ENCODE data around the gene TBC1D22A. TPM values are rescaled to one million over a fixed set of nuclear protein-coding genes. Genes with fewer than 3 reads are reported as not detected.

TBC1D22A gene
- total RNA-seq, 1 experiment from 2014 or later = 12.2 TPM

GRCh38 chr22:47195156-47195483 is 432.7 kb downstream of the TBC1D22A start:
- DNase-seq (ENCODE audit: low read depth) = no peak

- DNase-seq (ENCODE audit: low read depth) = no peak
Measured at GRCh38 chr22:47195484-47196165, 433.2 kb downstream of the TBC1D22A start.

- no peak for DNase-seq (ENCODE audit: low read depth)
Measured at GRCh38 chr22:47196166-47196849, 433.9 kb downstream of the TBC1D22A start.

DNA sequence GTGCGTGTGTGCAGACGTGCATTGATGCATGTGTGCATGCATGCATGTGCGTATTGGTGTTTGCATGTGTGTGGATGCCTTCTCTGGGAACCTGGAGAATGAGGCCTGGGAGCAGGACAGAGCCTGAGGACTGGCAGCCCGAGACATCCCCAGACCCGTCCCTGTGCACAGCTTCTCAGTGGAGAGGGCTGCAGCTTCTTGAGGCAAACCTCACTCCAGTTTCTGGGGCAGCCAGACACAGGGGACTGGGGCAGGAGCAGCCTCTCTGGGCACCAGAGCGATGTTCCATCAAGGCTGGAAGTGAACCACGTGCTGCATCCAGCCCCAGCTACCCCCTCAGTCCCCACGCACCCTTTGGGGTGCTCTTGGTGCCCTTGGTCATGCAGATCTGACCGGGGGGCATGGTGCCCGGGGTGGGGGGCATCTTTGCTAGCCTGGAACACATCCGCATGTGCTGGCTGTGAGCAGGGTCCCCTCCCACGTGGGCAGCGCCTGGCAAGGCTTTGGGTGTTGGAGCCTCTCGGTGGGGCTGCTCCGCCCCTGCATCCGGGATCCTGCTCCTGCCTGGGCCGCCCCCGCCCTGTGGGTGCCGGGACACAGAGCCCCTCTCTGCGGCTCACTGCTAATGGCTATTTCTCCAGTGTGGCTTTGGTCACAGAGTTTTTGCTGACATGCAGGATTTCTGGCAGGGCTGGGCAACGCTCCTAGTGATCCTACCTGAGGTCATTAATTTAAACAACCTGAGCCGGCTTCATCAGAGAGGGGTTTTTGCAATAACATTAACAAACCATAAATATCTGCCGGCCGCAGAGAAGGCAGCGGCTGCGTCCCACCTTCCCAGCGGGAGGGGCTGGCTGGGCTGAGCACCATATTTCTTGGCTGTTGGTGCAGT is 434.7 kb downstream of the TBC1D22A start:
- no peak for DNase-seq (ENCODE audit: low read depth)

GRCh38 chr22:47197773-47198500 is 435.5 kb downstream of the TBC1D22A start:
- DNase-seq (ENCODE audit: low read depth) = no peak

- no peak for DNase-seq (ENCODE audit: low read depth)
Measured at GRCh38 chr22:47198801-47199251, 436.4 kb downstream of the TBC1D22A start.

DNA sequence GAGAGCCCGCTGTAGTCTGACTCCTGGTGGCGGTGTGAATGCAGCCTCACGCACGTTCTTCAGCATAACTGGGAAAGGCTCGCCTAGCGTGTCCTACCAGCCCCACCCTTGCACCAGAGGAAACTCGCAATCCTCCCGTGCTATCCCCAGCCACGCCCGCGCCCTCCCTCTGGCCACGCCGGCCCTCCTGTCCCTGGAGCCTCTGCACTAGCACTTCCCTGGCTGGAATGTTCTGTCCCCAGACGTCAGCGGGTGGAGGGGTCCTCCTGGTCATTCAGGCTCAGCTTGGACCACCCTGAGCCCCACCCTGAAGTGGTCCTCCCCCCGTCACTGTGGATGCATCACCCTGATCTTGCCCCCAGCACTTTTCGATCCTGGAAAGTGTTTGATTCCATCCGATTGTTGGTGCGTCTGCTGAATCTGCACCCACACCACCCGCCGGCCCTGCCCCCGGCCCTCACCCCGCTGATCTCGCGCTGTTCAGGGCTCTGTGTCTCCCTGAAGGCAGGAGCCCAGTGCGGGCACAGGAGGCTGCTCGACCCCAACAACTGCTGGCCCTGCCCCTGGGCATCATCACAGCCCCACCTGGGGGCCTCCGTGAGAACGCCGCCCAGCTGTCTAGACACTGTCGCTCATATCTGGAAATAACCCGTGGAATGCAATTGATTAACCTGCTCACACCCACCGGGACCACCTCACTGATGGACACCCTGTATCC is 437.0 kb downstream of the TBC1D22A start:
- DNase-seq (ENCODE audit: low read depth) = no peak

GRCh38 chr22:47199979-47200272 is 437.5 kb downstream of the TBC1D22A start:
- no peak for DNase-seq (ENCODE audit: low read depth)

DNA sequence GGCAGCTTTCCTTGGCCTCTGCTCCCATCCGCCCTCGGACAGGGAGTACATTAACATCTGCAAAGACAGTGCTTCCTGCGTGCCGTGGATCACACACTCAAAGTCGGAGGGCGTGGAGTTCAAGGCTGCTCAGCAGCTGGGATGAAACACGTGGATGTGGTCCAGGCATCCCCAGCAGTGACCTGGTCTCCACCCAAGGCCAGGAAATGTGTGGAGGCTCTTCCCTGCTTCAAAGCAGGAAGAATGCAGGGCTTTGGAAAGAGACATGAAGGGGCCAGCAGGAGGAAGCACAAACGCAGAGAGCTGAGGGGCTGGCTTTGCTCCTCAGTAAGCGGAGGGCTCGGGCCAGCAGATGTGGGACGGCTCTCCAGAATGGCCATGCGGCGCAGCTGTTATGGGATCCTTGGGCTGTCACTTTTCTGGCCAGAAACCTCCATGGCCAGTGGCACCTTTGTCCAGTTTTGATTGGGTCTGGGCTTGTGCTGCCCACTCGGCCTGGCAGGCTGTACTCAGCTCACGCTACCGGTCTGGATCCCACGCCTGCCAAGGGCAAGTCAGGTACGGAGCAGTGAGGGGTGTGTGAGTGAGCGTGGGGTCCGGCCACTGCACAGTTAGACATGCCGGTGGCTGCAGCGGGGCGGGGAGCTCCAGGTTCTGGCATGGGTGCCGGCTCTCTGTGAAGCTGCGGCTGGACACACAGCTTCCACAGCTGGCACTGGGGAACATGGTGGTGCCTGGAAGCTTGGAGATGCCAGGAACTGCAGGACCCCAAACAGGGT is 438.0 kb downstream of the TBC1D22A start:
- no peak for DNase-seq (ENCODE audit: low read depth)

DNA sequence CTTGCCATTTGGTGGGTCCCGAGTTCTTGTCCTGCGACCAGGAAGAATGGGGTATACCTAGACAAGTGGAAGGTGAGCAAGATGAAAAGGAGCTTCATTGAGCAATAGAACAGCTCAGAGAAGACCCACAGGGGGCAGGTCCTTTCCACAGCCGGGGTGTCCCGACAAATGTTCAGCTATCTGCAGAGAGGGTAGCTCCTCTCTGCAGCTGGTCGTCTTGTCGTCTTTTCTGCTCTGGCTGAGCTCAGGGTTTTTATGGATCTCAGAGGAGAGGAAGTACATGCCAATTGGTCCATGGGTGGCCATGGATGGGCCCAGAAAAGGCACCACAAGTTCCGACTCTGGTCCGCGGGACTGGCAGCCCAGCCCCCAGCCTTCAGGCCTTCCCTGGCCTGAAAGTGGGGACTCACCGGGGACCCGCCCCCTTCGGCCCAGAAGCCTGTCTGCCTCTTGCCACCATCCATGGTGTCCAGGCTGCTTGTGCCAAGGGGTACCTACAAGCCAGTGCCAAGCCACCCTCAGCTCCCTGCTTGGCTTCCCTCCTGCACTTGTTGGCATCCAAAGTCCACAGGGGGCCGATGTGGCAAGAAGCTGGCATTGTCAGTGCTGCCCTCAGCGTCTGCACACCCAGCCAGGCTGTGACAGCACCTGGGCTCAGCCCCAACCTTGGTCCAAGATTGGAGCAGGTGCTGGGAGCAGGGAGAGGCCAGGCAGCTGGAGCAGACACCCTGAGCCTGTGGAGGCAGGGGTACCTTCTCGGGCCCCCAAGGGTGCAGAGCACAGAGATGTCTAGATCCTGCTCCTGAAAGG is 438.9 kb downstream of the TBC1D22A start:
- no peak for DNase-seq (ENCODE audit: low read depth)

- DNase-seq (ENCODE audit: low read depth) = no peak
Measured at GRCh38 chr22:47201996-47202818, 439.8 kb downstream of the TBC1D22A start.

DNA sequence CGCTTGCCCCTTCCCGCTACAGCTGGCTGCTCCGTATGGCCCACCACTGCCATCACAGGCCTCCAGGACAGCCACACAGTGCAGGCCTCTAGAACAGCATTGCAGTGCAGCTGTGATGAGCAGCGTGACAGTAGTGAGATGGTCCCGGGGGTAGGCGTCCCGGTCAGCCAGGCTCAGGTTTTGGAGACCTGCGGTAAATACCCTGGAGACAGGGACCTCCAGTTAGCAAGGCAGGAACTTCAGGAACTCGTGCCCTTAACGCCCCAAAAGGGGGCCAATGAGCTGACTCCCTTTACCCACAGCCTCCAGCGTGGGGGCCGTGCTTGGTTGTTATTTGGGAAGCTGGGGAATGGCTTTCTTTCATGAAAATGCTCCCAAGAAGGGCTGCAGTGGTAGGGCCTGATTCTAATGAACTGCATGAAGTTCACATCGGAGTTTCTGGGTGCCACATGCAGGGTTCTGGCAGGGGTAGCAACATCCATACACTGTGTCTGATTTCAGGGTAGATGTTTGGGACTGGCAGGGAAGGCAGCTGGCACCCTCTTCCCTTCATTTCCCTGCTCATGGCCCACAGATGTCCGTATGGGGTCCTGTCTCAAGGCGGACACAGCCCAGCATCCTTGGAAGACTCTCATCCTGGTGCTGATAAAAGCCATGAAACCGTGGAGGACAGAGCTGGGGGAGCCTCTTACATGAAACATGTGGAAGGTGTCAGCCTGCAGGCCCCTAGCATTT is 440.5 kb downstream of the TBC1D22A start:
- no peak for DNase-seq (ENCODE audit: low read depth)

GRCh38 chr22:47203554-47203991 is 441.1 kb downstream of the TBC1D22A start:
- no peak for DNase-seq (ENCODE audit: low read depth)

DNA sequence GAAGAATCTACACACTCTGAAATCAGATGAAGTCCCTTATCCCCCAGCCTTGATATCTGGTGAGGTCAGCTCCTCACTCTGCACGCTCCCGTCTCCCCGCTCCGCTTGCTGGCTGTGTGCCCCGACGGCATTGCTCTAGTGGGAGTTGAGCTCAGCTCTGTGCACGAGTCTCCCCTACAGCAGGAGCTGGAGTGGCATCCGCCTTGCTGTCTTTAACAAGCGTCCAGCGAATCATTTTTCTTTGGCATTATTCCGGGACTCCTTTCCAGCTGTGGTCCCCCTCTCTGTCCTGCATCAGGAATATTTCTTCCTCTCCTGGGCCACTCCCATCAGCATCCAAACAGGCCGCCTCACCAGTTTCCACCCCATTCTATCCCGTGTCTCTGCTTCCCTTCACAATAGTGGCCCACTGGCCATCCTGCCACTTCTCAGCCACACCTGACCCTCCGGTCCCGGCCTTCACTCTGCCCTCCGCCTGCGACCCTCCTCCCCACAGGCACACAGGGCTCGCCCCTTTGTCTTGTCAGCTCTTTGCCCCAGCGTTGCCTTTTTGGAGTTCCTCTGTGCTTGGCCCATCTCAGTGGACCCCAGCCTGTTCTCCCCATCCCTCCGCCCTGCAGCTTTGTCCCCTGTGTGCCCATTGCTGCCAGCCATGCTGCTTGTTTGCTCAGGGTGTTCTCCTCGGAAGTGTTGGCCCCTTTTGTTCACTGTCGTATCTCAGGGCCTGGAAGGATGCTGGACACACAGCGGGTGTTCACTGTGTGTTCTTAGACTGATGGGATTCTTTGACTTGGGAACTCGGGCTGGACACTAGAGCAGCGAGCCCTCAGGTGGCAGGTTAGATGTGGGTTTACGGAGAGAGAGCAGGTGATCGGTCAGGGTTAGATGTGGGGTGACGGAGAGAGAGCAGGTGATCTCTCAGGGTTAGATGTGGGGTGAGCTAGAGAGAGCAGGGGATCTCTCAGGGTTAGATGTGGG is 441.8 kb downstream of the TBC1D22A start:
- no peak for DNase-seq (ENCODE audit: low read depth)

DNA sequence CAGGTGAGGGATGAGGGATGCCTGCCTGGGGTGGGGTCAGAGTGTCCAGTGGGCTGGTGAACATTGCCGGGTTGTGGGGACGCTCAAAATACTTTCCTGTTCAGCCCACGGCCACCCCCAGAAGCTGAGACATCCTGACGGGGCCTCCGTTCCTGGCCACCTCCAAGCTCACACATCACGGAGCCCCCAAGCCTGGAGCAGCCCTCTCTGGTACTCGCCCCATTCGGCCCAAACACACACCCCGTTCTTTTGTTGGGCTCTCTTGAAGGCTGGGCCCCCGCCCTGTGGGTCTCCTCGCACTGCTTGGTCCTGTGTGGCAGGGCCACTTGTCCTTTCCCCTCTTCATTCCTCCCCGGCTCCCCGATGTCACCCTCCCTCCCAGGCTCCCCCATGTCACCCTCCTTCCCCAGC is 442.6 kb downstream of the TBC1D22A start:
- DNase-seq (ENCODE audit: low read depth) = no peak

DNA sequence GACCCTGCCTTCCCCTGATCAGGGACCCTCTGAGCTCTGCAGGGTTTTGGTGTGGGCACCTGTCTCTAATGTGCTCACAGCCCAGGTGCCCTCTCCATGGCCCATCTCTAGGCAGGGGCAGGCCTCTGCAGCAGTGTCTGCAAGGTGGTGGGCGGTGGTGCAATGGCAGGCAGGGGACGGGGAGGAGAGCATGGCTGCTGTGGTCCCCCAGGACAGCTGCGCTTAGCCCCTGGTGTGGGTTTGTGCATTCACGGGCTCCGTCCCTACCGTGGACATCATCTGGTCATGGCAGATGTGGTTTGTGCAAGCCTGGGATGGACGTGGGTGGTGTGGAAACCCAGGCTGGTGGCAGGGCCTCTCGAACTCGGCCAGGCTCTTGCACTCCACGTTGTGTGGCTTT is 443.1 kb downstream of the TBC1D22A start:
- no peak for DNase-seq (ENCODE audit: low read depth)
